HEK293 (cell line): ENCODE results near the gene UBE2D2.

ENCODE experiments used
- CTCF ChIA-PET: fragments of 350-600 bp; formaldehyde crosslinking; extraction: SDS; loops from one replicate; lab custom pipeline; 2021; ENCODE audit warnings: antibody characterized with exemption; lab: Yijun Ruan, JAX
- POLR2A ChIA-PET: fragments of 300-600 bp; formaldehyde crosslinking; extraction: SDS; loops from one replicate; lab custom pipeline; 2020; ENCODE audit warnings: antibody characterized with exemption, inconsistent platforms; lab: Yijun Ruan, JAX
- H3K27ac ChIP-seq: fragments of 200-500 bp; sonication (Bioruptor generic); 2 replicates; pipeline ENCODE4 v1.5.1; 2014; ENCODE audit warnings: low read depth, low read length, control low read depth, inconsistent platforms; ENCODE audit errors: extremely low read depth
- H3K36me3 ChIP-seq, 2 experiments: fragments of 200-500 bp in 1 of 2; sonication (Bioruptor generic) in 1 of 2; 1 replicate in 1 of 2; 2 replicates in 1 of 2; pipeline ENCODE4 v1.5.1; 2014 to 2017; ENCODE audit warnings: inconsistent platforms in 2 of 2, low read length in 2 of 2; ENCODE audit not compliant: control insufficient read depth in 2 of 2, insufficient read depth in 1 of 2
- H3K4me1 ChIP-seq: fragments of 200-500 bp; sonication (Bioruptor generic); 2 replicates; pipeline ENCODE4 v1.5.1; 2014; ENCODE audit warnings: mild to moderate bottlenecking, low read length, inconsistent platforms; ENCODE audit not compliant: control insufficient read depth, insufficient read depth
- H3K4me3 ChIP-seq: 2 replicates; pipeline ENCODE4 v1.5.1; 2011; ENCODE audit warnings: low read depth, mild to moderate bottlenecking, control low read depth, low read length, moderate library complexity
- H3K9me3 ChIP-seq: fragments of 200-500 bp; sonication (Bioruptor generic); 2 replicates; pipeline ENCODE4 v1.5.1; 2014; ENCODE audit warnings: low read depth, low read length, inconsistent platforms; ENCODE audit not compliant: control insufficient read depth, insufficient read depth
- BCL11A ChIP-seq: fragments of 450-650 bp; formaldehyde crosslinking; IDR thresholded peaks from 2 replicates; pipeline ENCODE4 v1.5.1; 2016; ENCODE audit warnings: low read depth, missing biosample characterization, missing genetic modification characterization
- EGR2 ChIP-seq: fragments of 450-650 bp; formaldehyde crosslinking; IDR thresholded peaks from 2 replicates; pipeline ENCODE4 v1.5.1; 2016; ENCODE audit warnings: low read depth, missing biosample characterization, missing genetic modification characterization
- GLIS1 ChIP-seq: fragments of 450-650 bp; formaldehyde crosslinking; IDR thresholded peaks from 2 replicates; pipeline ENCODE4 v1.5.1; 2016; ENCODE audit warnings: missing biosample characterization, missing genetic modification characterization
- KLF10 ChIP-seq: fragments of 450-650 bp; IDR thresholded peaks from 2 replicates; pipeline ENCODE4 v1.5.1; 2018; ENCODE audit warnings: missing biosample characterization, mild to moderate bottlenecking, missing genetic modification characterization
- MYNN ChIP-seq: fragments of 450-650 bp; formaldehyde crosslinking; IDR thresholded peaks from 2 replicates; pipeline ENCODE4 v1.5.1; 2016; ENCODE audit warnings: missing biosample characterization, missing genetic modification characterization, borderline replicate concordance
- PATZ1 ChIP-seq: fragments of 450-650 bp; formaldehyde crosslinking; IDR thresholded peaks from 2 replicates; pipeline ENCODE4 v1.5.1; 2016; ENCODE audit warnings: missing biosample characterization, missing genetic modification characterization
- PRDM1 ChIP-seq: fragments of 450-650 bp; formaldehyde crosslinking; IDR thresholded peaks from 2 replicates; pipeline ENCODE4; 2016; ENCODE audit warnings: missing biosample characterization, missing genetic modification characterization
- SP3 ChIP-seq: fragments of 450-650 bp; formaldehyde crosslinking; IDR thresholded peaks from 2 replicates; pipeline ENCODE4 v1.5.1; 2016; ENCODE audit warnings: missing biosample characterization, missing genetic modification characterization
- TCF7L2 ChIP-seq: IDR thresholded peaks from 2 replicates; pipeline ENCODE4 v1.6.1; 2011; ENCODE audit warnings: low read depth, mild to moderate bottlenecking, inconsistent platforms, low read length, moderate library complexity, borderline replicate concordance
- ZFHX2 ChIP-seq: fragments of 450-650 bp; formaldehyde crosslinking; conservative IDR thresholded peaks from 2 replicates; pipeline ENCODE4 v1.5.1; 2016; ENCODE audit warnings: missing biosample characterization, missing genetic modification characterization
- ZFP41 ChIP-seq: fragments of 450-650 bp; formaldehyde crosslinking; IDR thresholded peaks from 2 replicates; pipeline ENCODE4 v1.5.1; 2016; ENCODE audit warnings: missing biosample characterization, missing genetic modification characterization, borderline replicate concordance
- ZNF112 ChIP-seq: fragments of 450-650 bp; formaldehyde crosslinking; IDR thresholded peaks from 2 replicates; pipeline ENCODE4 v1.5.0; 2017; ENCODE audit warnings: missing biosample characterization, missing genetic modification characterization
- ZNF155 ChIP-seq: fragments of 450-650 bp; formaldehyde crosslinking; IDR thresholded peaks from 2 replicates; pipeline ENCODE4 v1.5.1; 2016; ENCODE audit warnings: missing biosample characterization, missing genetic modification characterization
- ZNF175 ChIP-seq: fragments of 450-650 bp; formaldehyde crosslinking; IDR thresholded peaks from 2 replicates; pipeline ENCODE4 v1.5.1; 2016; ENCODE audit warnings: missing biosample characterization, missing genetic modification characterization
- ZNF184 ChIP-seq: fragments of 450-650 bp; IDR thresholded peaks from 2 replicates; pipeline ENCODE4 v1.5.1; 2018; ENCODE audit warnings: missing biosample characterization, mild to moderate bottlenecking, missing genetic modification characterization
- ZNF23 ChIP-seq: fragments of 450-650 bp; formaldehyde crosslinking; IDR thresholded peaks from 2 replicates; pipeline ENCODE4 v1.5.1; 2016; ENCODE audit warnings: missing biosample characterization, missing genetic modification characterization, borderline replicate concordance
- ZNF341 ChIP-seq: fragments of 450-650 bp; formaldehyde crosslinking; IDR thresholded peaks from 2 replicates; pipeline ENCODE4; 2016; ENCODE audit warnings: low read depth, missing biosample characterization, missing genetic modification characterization
- ZNF514 ChIP-seq: fragments of 450-650 bp; formaldehyde crosslinking; IDR thresholded peaks from 2 replicates; pipeline ENCODE4 v1.5.1; 2016; ENCODE audit warnings: missing biosample characterization, missing genetic modification characterization
- ZNF645 ChIP-seq: fragments of 450-650 bp; formaldehyde crosslinking; IDR thresholded peaks from 2 replicates; pipeline ENCODE4; 2016; ENCODE audit warnings: missing biosample characterization, missing genetic modification characterization
- ZNF654 ChIP-seq: fragments of 450-650 bp; formaldehyde crosslinking; IDR thresholded peaks from 2 replicates; pipeline ENCODE4 v1.5.1; 2016; ENCODE audit warnings: low read depth, missing biosample characterization, missing genetic modification characterization
- ZNF843 ChIP-seq: fragments of 450-650 bp; formaldehyde crosslinking; IDR thresholded peaks from 2 replicates; pipeline ENCODE4 v1.5.1; 2016; ENCODE audit warnings: missing biosample characterization, missing genetic modification characterization

The UBE2D2 gene

GRCh38 chr5:139649082-139649991 lies 88.2 kb downstream of the UBE2D2 start (continued):
- TF ChIP-seq ZNF23 (tag by site-specific recombination) = no peak
- TF ChIP-seq ZNF645 (tag by site-specific recombination) = no peak
- TF ChIP-seq GLIS1 (tag by site-specific recombination) = peak; percentile 50; the same call in 1 of the 2 replicates
- peak; percentile 17; the same call in 1 of the 2 replicates for TF ChIP-seq SP3 (tag by site-specific recombination)
- no peak for TF ChIP-seq KLF10
- no peak for TF ChIP-seq PRDM1 (tag by site-specific recombination)

GRCh38 chr5:139650031-139650688 lies 89.0 kb downstream of the UBE2D2 start:
- TF ChIP-seq TCF7L2 (peak; percentile 94), ZNF112 (no peak), ZFHX2 (tag by site-specific recombination) (peak; percentile 69), BCL11A (tag by site-specific recombination) (no peak), ZNF184 (no peak), EGR2 (tag by site-specific recombination) (peak; percentile 70), ZNF175 (tag by site-specific recombination) (no peak), ZNF514 (tag by site-specific recombination) (no peak), ZNF654 (tag by site-specific recombination) (no peak)
- H3K9me3 ChIP-seq = no peaks in the 10 kb centered on the region
- POLR2A ChIA-PET = interaction anchor here (0.5 to 2.9 kb wide), 2 partner anchors 14 to 122 kb away, joined by 4 to 96 read pairs; no protein-coding TSS in a partner anchor
- peak overlapping the region; percentile 79 for H3K4me3 ChIP-seq
- no peak overlapping the region for H3K27ac ChIP-seq
- no peaks in the 10 kb centered on the region for H3K36me3 ChIP-seq
- CTCF ChIA-PET = interaction anchor here (0.7 to 2.4 kb wide), 4 partner anchors 13 to 116 kb away, joined by 3 to 6 read pairs (median 4); no protein-coding TSS in a partner anchor
- H3K4me1 ChIP-seq = peaks cover 28% of the 10 kb centered on the region

GRCh38 chr5:139650689-139651042 lies 89.5 kb downstream of the UBE2D2 start:
- CTCF ChIA-PET = interaction anchor here (0.7 to 2.4 kb wide), 4 partner anchors 17 to 115 kb away, joined by 3 to 6 read pairs (median 4); no protein-coding TSS in a partner anchor
- H3K27ac ChIP-seq = no peak overlapping the region
- TF ChIP-seq ZNF155 = no peak
- TF ChIP-seq MYNN = no peak
- TF ChIP-seq ZFP41 (tag by site-specific recombination) = no peak
- TF ChIP-seq ZNF341 (tag by site-specific recombination) = 0 out of 2 replicates have a peak, but pooled peaks have one; percentile 28
- TF ChIP-seq TCF7L2 = 0 out of 2 replicates have a peak, but pooled peaks have one; percentile 4
- no peak for TF ChIP-seq ZNF843 (tag by site-specific recombination)
- 0 out of 2 replicates have a peak, but pooled peaks have one; percentile 6 for TF ChIP-seq PATZ1 (tag by site-specific recombination)
- TF ChIP-seq, all 188 proteins: peak for 3
- POLR2A ChIA-PET = no interaction called here
- H3K4me3 ChIP-seq = no peak overlapping the region
- H3K9me3 ChIP-seq = no peaks in the 10 kb centered on the region
- H3K36me3 ChIP-seq = no peaks in the 10 kb centered on the region
- peaks cover 28% of the 10 kb centered on the region for H3K4me1 ChIP-seq
